Glutamatergic neuron (in vitro differentiated cells): ENCODE results near the gene BUD13. TPM values are rescaled to one million over a fixed set of nuclear protein-coding genes. Genes with fewer than 3 reads are reported as not detected.

Source experiments
- DNase-seq: peaks from one replicate; pipeline ENCODE4 v3.0.0; 2022
- H3K27ac Mint-ChIP-seq: one replicate; pipeline ENCODE4 v1.8.0; 2020; ENCODE audit warnings: mild to moderate bottlenecking, mixed read lengths, inconsistent platforms; ENCODE audit not compliant: unreplicated experiment
- H3K27me3 Mint-ChIP-seq: one replicate; pipeline ENCODE4 v1.8.0; 2020; ENCODE audit warnings: mild to moderate bottlenecking, moderate library complexity, mixed read lengths, inconsistent platforms; ENCODE audit not compliant: unreplicated experiment
- H3K36me3 Mint-ChIP-seq: one replicate; pipeline ENCODE4 v1.8.0; 2020; ENCODE audit warnings: mild to moderate bottlenecking, mixed read lengths, inconsistent platforms; ENCODE audit not compliant: unreplicated experiment
- H3K4me1 Mint-ChIP-seq: one replicate; pipeline ENCODE4 v1.8.0; 2020; ENCODE audit warnings: mild to moderate bottlenecking, low read depth, mixed read lengths, inconsistent platforms; ENCODE audit not compliant: unreplicated experiment
- H3K4me3 Mint-ChIP-seq: one replicate; pipeline ENCODE4 v1.8.0; 2020; ENCODE audit warnings: mild to moderate bottlenecking, mixed read lengths, inconsistent platforms; ENCODE audit not compliant: unreplicated experiment
- H3K9me3 Mint-ChIP-seq: one replicate; pipeline ENCODE4 v1.8.0; 2020; ENCODE audit warnings: mild to moderate bottlenecking, moderate library complexity, mixed read lengths, inconsistent platforms; ENCODE audit not compliant: unreplicated experiment
- total RNA-seq: library from RNA; stranded (reverse); fragmentation: NEBNext Ultra II Directional; extraction: Animal tissue kit (Norgen Biotek cat#: 25700); gene quantifications from one replicate; pipeline ENCODE4 v1.2.1, GENCODE V29; 2021; ENCODE audit not compliant: unreplicated experiment
- TF ChIP-seq, protein P1 (sequence below): fragments of 200-600 bp; sonication (generic); IDR thresholded peaks from one replicate; pipeline ENCODE4 v1.5.0; 2021; ENCODE audit not compliant: partially characterized antibody, unreplicated experiment

The BUD13 gene
- total RNA-seq, 1 donor from 2014 or later: 17.0 TPM

DNA sequence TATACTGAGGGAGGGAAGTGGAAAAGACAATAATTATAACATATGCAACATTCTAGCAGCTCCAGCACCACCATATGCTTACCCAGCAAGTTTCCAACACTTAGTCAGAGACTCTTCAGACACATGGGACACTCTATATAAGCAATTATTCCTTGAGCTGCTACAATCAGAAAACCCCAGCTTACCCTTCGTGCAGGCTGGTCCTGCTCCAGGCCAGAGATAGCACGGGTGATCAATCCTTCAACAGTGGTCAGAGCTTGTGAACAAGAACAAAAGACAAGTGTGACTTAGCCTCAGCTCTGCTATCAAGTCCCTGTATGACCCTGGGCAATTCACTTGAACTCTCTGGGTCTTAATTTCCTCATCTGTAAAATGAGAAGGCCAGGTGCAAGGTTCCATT lies 13.5 kb upstream of the BUD13 start:
- no peak for DNase-seq
- H3K4me1 Mint-ChIP-seq: peaks cover 10% of the 10 kb centered on the region
- H3K27me3 Mint-ChIP-seq: peaks cover 12% of the 10 kb centered on the region
- no peaks in the 10 kb centered on the region for H3K36me3 Mint-ChIP-seq
- H3K4me3 Mint-ChIP-seq: peak overlapping the region; percentile 87
- peaks cover 3% of the 10 kb centered on the region for H3K9me3 Mint-ChIP-seq
- TF ChIP-seq, protein P1, sequence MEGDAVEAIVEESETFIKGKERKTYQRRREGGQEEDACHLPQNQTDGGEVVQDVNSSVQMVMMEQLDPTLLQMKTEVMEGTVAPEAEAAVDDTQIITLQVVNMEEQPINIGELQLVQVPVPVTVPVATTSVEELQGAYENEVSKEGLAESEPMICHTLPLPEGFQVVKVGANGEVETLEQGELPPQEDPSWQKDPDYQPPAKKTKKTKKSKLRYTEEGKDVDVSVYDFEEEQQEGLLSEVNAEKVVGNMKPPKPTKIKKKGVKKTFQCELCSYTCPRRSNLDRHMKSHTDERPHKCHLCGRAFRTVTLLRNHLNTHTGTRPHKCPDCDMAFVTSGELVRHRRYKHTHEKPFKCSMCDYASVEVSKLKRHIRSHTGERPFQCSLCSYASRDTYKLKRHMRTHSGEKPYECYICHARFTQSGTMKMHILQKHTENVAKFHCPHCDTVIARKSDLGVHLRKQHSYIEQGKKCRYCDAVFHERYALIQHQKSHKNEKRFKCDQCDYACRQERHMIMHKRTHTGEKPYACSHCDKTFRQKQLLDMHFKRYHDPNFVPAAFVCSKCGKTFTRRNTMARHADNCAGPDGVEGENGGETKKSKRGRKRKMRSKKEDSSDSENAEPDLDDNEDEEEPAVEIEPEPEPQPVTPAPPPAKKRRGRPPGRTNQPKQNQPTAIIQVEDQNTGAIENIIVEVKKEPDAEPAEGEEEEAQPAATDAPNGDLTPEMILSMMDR: no peak
- no peak overlapping the region for H3K27ac Mint-ChIP-seq

DNA sequence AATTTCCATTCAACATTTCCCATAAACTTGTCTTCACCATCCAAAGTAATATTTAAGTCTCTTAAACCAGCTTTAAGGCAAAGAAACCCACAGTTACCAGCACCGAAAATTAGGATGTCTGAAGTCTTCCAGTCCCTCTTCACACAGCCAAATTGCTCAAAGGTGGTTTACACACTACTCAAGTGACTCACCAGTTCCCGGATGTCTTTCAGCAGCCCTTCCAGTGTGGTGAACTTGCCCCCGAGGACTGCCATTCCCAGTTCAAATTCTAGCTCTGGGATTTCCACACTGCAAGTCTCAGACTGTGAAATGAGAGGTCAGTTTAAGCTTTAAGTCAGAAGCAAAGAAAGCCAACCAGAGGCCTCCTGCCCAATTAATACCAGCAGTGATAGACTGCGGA lies 9.9 kb upstream of the BUD13 start:
- H3K27me3 Mint-ChIP-seq: peaks cover 3% of the 10 kb centered on the region
- DNase-seq: no peak
- TF ChIP-seq, protein P1: no peak
- no peak overlapping the region for H3K27ac Mint-ChIP-seq
- H3K9me3 Mint-ChIP-seq: peaks cover 3% of the 10 kb centered on the region
- H3K36me3 Mint-ChIP-seq: peaks cover 4% of the 10 kb centered on the region
- no peak overlapping the region for H3K4me3 Mint-ChIP-seq
- peaks cover 7% of the 10 kb centered on the region for H3K4me1 Mint-ChIP-seq

DNA sequence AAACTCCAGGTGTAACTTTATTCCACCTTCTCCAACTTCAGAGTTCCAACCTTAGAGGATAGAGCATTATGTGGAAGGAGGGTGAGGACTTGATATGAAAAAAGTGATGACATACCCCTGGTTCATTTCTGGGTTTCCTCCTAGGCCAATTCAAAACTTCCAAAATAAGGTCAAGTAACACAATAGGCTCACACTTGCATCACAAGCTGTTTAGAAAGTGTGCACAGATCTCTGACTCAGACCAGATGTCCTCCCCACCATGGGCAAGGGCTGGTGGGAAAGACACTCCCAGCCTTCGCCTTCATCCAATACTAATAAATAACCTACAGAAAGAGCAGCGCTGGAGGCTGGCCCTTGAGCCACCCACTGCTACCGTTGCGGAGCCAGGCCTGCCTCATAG lies 5.8 kb upstream of the BUD13 start:
- Mint-ChIP-seq H3K4me1 (peaks cover under 1% of the 10 kb centered on the region), H3K27ac (no peak overlapping the region), H3K9me3 (no peaks in the 10 kb centered on the region), H3K27me3 (no peaks in the 10 kb centered on the region), H3K4me3 (no peak overlapping the region), H3K36me3 (peaks cover 4% of the 10 kb centered on the region)
- DNase-seq: no peak
- TF ChIP-seq, protein P1: no peak

DNA sequence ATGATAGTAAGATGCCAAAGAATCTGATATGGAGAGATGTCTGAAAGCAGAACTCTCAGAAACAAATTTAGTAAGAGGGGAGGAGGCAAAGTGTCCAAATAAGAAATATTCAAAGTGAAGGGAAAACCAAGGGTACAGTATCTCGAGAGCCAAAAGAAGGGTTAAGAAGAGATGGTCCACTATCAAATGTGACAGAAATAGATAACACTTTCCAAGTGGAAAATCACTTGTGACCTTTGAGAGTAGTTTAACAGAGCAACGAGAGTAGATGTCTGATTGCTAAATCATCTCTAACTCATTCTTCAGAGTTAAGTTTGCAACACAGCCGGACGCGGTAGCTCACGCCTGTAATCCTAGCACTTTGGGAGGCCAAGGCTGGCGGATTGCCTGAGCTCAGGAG lies 4.3 kb upstream of the BUD13 start:
- Mint-ChIP-seq H3K4me1 (peaks cover 6% of the 10 kb centered on the region), H3K27me3 (no peaks in the 10 kb centered on the region), H3K36me3 (peaks cover 4% of the 10 kb centered on the region), H3K4me3 (no peak overlapping the region), H3K9me3 (no peaks in the 10 kb centered on the region), H3K27ac (no peak overlapping the region)
- no peak for DNase-seq
- TF ChIP-seq, protein P1: no peak

DNA sequence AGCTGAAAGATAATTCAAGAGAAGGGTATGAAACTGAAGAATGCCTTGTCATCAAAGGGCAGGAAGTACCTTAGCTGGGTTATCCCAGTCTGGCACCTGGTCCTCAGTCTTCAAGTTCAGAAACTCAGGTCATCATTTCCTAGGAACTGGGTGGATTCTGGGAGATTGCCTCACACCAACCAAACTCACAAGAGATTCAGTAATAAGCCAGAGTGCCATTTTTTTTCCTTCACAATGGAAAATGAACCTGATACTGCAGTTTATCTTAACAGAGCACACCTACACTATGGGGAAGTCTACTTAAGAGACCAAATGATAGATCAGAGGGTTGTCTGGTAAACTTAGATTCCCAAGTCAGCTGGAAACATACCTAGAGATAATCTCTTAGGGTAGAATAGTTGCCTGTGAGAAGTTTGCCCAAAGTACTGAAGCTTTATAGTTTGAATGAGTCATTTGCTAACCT lies 3.8 kb upstream of the BUD13 start:
- Mint-ChIP-seq H3K36me3 (peaks cover 4% of the 10 kb centered on the region), H3K4me1 (peaks cover 10% of the 10 kb centered on the region), H3K9me3 (no peaks in the 10 kb centered on the region), H3K27me3 (no peaks in the 10 kb centered on the region), H3K4me3 (no peak overlapping the region), H3K27ac (no peak overlapping the region)
- TF ChIP-seq, protein P1: no peak
- DNase-seq: no peak
